Gastrocnemius medialis (tissue), 4 donors: ENCODE measurements around the gene RIMS4.

ENCODE experiments used
- POLR2A ChIP-seq, 2 donors: fragments of 450-650 bp; IDR thresholded peaks; one replicate each; pipeline ENCODE4 v1.6.1; 2017; ENCODE audit warnings: antibody characterized with exemption in 2 of 2, mild to moderate bottlenecking in 2 of 2, moderate library complexity in 2 of 2
- TF ChIP-seq, protein P1 (sequence below), 5 experiments: fragments of 450-650 bp in 3 of 5; fragments of 200-600 bp in 2 of 5; sonication (generic) in 2 of 5; IDR thresholded peaks in 4 of 5; conservative IDR thresholded peaks in 1 of 5; 1 replicate in 4 of 5; 2 replicates in 1 of 5; pipeline ENCODE4 v1.5.1; 2016 to 2019; ENCODE audit warnings: antibody characterized with exemption in 5 of 5, mild to moderate bottlenecking in 3 of 5, moderate library complexity in 3 of 5

DNA sequence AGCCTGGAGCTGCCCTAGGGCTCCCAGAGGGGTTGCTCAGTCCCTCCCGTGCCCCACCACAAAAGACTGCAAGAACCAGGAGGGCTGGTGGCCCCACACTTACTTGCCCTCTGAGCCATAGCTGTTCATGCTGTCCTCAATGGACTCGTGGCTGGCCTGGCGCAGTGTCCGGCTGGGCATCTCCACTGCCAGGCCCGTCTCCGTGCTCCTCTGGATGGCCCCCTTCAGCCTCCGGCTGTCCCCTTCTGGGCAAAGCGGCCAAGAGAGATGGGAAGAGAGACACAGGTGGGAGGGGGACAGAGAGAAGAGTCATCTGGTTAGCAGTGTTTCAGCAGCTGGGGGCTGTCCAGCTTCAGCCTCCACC, 39.2 kb downstream of the RIMS4 start:
- TF ChIP-seq, protein P1, sequence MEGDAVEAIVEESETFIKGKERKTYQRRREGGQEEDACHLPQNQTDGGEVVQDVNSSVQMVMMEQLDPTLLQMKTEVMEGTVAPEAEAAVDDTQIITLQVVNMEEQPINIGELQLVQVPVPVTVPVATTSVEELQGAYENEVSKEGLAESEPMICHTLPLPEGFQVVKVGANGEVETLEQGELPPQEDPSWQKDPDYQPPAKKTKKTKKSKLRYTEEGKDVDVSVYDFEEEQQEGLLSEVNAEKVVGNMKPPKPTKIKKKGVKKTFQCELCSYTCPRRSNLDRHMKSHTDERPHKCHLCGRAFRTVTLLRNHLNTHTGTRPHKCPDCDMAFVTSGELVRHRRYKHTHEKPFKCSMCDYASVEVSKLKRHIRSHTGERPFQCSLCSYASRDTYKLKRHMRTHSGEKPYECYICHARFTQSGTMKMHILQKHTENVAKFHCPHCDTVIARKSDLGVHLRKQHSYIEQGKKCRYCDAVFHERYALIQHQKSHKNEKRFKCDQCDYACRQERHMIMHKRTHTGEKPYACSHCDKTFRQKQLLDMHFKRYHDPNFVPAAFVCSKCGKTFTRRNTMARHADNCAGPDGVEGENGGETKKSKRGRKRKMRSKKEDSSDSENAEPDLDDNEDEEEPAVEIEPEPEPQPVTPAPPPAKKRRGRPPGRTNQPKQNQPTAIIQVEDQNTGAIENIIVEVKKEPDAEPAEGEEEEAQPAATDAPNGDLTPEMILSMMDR (IDR thresholded peaks at IDR 0.05 in 4 of 5, conservative IDR thresholded peaks at IDR 0.05 in 1 of 5), result no peak
- no peak for TF ChIP-seq POLR2A (IDR thresholded peaks at IDR 0.05)
